Limb (tissue), 2 donors: ENCODE data around the gene KRTAP10-8.
A peak's percentile ranks its signal among the peaks of the same experiment; 100 is the strongest.
"Not testable (repeated sequence)": the region's sequence is repeated elsewhere in the genome, so short reads cannot be mapped to it uniquely, and the experiment has no call there.

ENCODE experiments used
- DNase-seq, 2 donors: peaks; one replicate each; pipeline ENCODE4 v3.0.0-alpha.2; 2016; ENCODE audit errors: extremely low spot score in 2 of 2

Gene KRTAP10-8

GRCh38 chr21:44579056-44579832 is 32.6 kb upstream of the KRTAP10-8 start:
- no peak for DNase-seq

GRCh38 chr21:44579833-44580144 is 32.1 kb upstream of the KRTAP10-8 start:
- DNase-seq = no peak

GRCh38 chr21:44580231-44580821 is 31.6 kb upstream of the KRTAP10-8 start, which contains the start of gene KRTAP10-5:
Gene KRTAP10-5 (minus strand): TSS chr21:44580604. CDS start chr21:44580578, 26 bp downstream.
- DNase-seq = not testable (repeated sequence)

- no peak for DNase-seq
Observed at GRCh38 chr21:44581158-44581557, 30.7 kb upstream of the KRTAP10-8 start.

GRCh38 chr21:44582055-44582454 is 29.8 kb upstream of the KRTAP10-8 start:
- no peak for DNase-seq

GRCh38 chr21:44583089-44583799 is 28.6 kb upstream of the KRTAP10-8 start:
- DNase-seq = peak in 1 of 2 donors; percentile 17

GRCh38 chr21:44583800-44584147 is 28.1 kb upstream of the KRTAP10-8 start:
- no peak for DNase-seq

- DNase-seq = no peak
Observed at GRCh38 chr21:44585892-44586291, 26.0 kb upstream of the KRTAP10-8 start.

- no peak for DNase-seq
Observed at GRCh38 chr21:44589094-44589493, 22.8 kb upstream of the KRTAP10-8 start.

GRCh38 chr21:44589586-44590305 is 22.1 kb upstream of the KRTAP10-8 start:
- no peak for DNase-seq

GRCh38 chr21:44590311-44590721 is 21.6 kb upstream of the KRTAP10-8 start:
- peak in 1 of 2 donors; percentile 15 for DNase-seq

GRCh38 chr21:44590897-44591800 is 20.7 kb upstream of the KRTAP10-8 start:
- not testable (repeated sequence) for DNase-seq

GRCh38 chr21:44591801-44592130 is 20.1 kb upstream of the KRTAP10-8 start:
- not testable (repeated sequence) for DNase-seq

GRCh38 chr21:44592446-44593311 is 19.2 kb upstream of the KRTAP10-8 start, which contains the start of gene KRTAP10-6:
Gene KRTAP10-6 (minus strand): TSS chr21:44592505. CDS start chr21:44592484, 21 bp downstream.
- peak in 1 of 2 donors; percentile 23 for DNase-seq

GRCh38 chr21:44593598-44594405 is 18.1 kb upstream of the KRTAP10-8 start:
- no peak for DNase-seq

- DNase-seq = no peak
Observed at GRCh38 chr21:44594406-44594916, 17.4 kb upstream of the KRTAP10-8 start.

- DNase-seq = no peak
Observed at GRCh38 chr21:44595524-44595923, 16.4 kb upstream of the KRTAP10-8 start.

- no peak for DNase-seq
Observed at GRCh38 chr21:44596068-44596725, 15.7 kb upstream of the KRTAP10-8 start.
